AG10803 (cell line): ENCODE data around the gene AHI1.
A peak's percentile ranks its signal among the peaks of the same experiment; 100 is the strongest.

Experiments
- DNase-seq: peaks from one replicate; pipeline ENCODE4 v3.0.0; 2010; ENCODE audit warnings: low read depth
- H3K4me3 ChIP-seq: 2 replicates; pipeline ENCODE4 v1.5.1; 2011; ENCODE audit warnings: mild to moderate bottlenecking, low read length, control low read depth
- CTCF ChIP-seq: conservative IDR thresholded peaks from 2 replicates; pipeline ENCODE4 v1.5.1; 2011; ENCODE audit warnings: mild to moderate bottlenecking, low read length, control low read depth, inconsistent platforms

The AHI1 gene

GRCh38 chr6:135522965-135523692 lies 25.6 kb upstream of the AHI1 start:
- DNase-seq = peak; percentile 9
- no peak for TF ChIP-seq CTCF
- H3K4me3 ChIP-seq = no peak overlapping the region

GRCh38 chr6:135521431-135521830 lies 23.9 kb upstream of the AHI1 start:
- TF ChIP-seq CTCF = no peak
- H3K4me3 ChIP-seq = no peak overlapping the region
- peak; percentile 77 for DNase-seq

GRCh38 chr6:135520781-135521180 lies 23.2 kb upstream of the AHI1 start:
- DNase-seq = peak; percentile 7
- H3K4me3 ChIP-seq = no peak overlapping the region
- TF ChIP-seq CTCF = no peak

- no peak for DNase-seq
- no peak overlapping the region for H3K4me3 ChIP-seq
- no peak for TF ChIP-seq CTCF
Observed at GRCh38 chr6:135519348-135519747, 21.8 kb upstream of the AHI1 start.

- no peak overlapping the region for H3K4me3 ChIP-seq
- no peak for TF ChIP-seq CTCF
- no peak for DNase-seq
Observed at GRCh38 chr6:135517527-135517926, 20.0 kb upstream of the AHI1 start.

DNA sequence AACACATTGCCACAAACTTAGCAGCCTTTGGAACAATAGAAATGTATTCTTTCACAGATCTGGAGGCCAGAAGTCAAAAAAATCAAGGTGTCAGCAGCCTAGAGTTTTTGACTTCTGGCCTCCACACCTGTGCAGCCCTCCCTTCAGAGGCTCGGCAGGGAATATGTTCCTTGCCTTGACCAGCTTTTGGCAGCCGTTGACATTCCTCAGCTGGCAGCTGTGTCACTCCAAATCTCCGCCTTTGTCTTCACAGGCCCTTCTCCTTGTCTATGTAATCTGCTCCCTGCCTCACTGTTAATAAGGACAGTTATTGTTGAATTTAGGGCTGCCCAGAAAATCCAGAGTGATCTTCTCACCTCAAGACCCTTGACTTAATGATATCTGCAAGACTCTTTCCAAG lies 17.2 kb upstream of the AHI1 start:
- no peak for DNase-seq
- no peak overlapping the region for H3K4me3 ChIP-seq
- no peak for TF ChIP-seq CTCF

GRCh38 chr6:135506270-135506997 lies 8.9 kb upstream of the AHI1 start:
- no peak overlapping the region for H3K4me3 ChIP-seq
- TF ChIP-seq CTCF = peak; percentile 59
- DNase-seq = peak; percentile 56
